K562 (cell line): ENCODE results near the gene SRSF6. TPM values are rescaled to one million over a fixed set of nuclear protein-coding genes. Genes with fewer than 3 reads are reported as not detected.

Experiments
- ATAC-seq: fragments of 200-7000 bp; cut with Tn5 transposase; 3 replicates; pipeline ENCODE4 v1.9.1; 2020; ENCODE audit warnings: moderate library complexity
- BruUV-seq: library from RNA; stranded (reverse); fragments of 400-500 nt; replicated peaks from 2 replicates; lab custom pipeline; 2021; lab: Mats Ljungman, UMichigan
- CTCF ChIA-PET: fragments of 300-600 bp; formaldehyde crosslinking; extraction: SDS; loops from one replicate; lab custom pipeline; 2021; ENCODE audit warnings: low intra/inter-chr PET ratio; lab: Yijun Ruan, JAX
- POLR2A ChIA-PET: fragments of 300-600, 350-650 bp; sonication (Branson Sonifier 250); formaldehyde crosslinking; extraction: SDS; loops from one replicate; lab custom pipeline; 2021; ENCODE audit warnings: antibody characterized with exemption, inconsistent platforms; lab: Yijun Ruan, JAX
- DNase-seq, 4 experiments: peaks; one replicate each; pipeline versions ENCODE4 v3.0.0 to v3.0.0-alpha.2; 2011 to 2018; ENCODE audit warnings: low spot score in 3 of 4, mixed read lengths in 3 of 4; ENCODE audit errors: extremely low read depth in 1 of 4
- FAIRE-seq: peaks from 2 replicates; lab custom pipeline; 2011; peaks lifted over from hg19 to GRCh38; lab: Jason Lieb, UNC
- H2AFZ ChIP-seq: 2 replicates; pipeline ENCODE4 v1.6.0; 2011; ENCODE audit warnings: low read depth, low read length, control low read depth, inconsistent platforms
- H3K27ac ChIP-seq: fragments of 200-600 bp; 3 replicates; pipeline ENCODE4 v1.8.0; 2011; ENCODE audit warnings: low read depth, mild to moderate bottlenecking, control low read depth, inconsistent platforms, low read length, moderate library complexity, mixed read lengths; ENCODE audit errors: extremely low read depth
- H3K27me3 ChIP-seq, 2 experiments: fragments of 300-600 bp in 1 of 2; 2 replicates in 1 of 2; 3 replicates in 1 of 2; pipeline versions ENCODE4 v1.6.0 to v1.8.0; 2011; ENCODE audit warnings: inconsistent platforms in 2 of 2, low read length in 2 of 2, mild to moderate bottlenecking in 1 of 2, mixed read lengths in 1 of 2, moderate library complexity in 1 of 2; ENCODE audit not compliant: control insufficient read depth in 2 of 2, insufficient read depth in 2 of 2
- H3K36me3 ChIP-seq: fragments of 300-600 bp; 3 replicates; pipeline ENCODE4 v1.8.0; 2011; ENCODE audit warnings: mild to moderate bottlenecking, low read length, inconsistent platforms; ENCODE audit not compliant: control insufficient read depth, insufficient read depth
- H3K4me1 ChIP-seq, 2 experiments: fragments of 200-600 bp in 1 of 2; replicated peaks in 1 of 2; 2 replicates in 1 of 2; 3 replicates in 1 of 2; pipeline versions ENCODE4 v1.5.1 to v1.8.0; 2011; ENCODE audit warnings: inconsistent platforms in 2 of 2, low read length in 2 of 2, mild to moderate bottlenecking in 1 of 2, mixed read lengths in 1 of 2, moderate library complexity in 1 of 2; ENCODE audit not compliant: control insufficient read depth in 2 of 2, insufficient read depth in 2 of 2
- H3K4me2 ChIP-seq: 2 replicates; pipeline ENCODE4 v1.6.1; 2011; ENCODE audit warnings: low read length, control low read depth, inconsistent platforms, mixed read lengths; ENCODE audit not compliant: insufficient read depth
- H3K4me3 ChIP-seq: fragments of 200-600 bp; sonication (generic), shearing (Covaris generic); 2 replicates; pipeline ENCODE4 v1.5.1; 2016; ENCODE audit warnings: control low read depth, inconsistent platforms
- H3K79me2 ChIP-seq: fragments of 200-600 bp; 3 replicates; pipeline ENCODE4 v1.8.0; 2011; ENCODE audit warnings: low read length, inconsistent platforms; ENCODE audit not compliant: control insufficient read depth, insufficient read depth
- H3K9ac ChIP-seq, 2 experiments: 2 replicates each; pipeline versions ENCODE4 v1.6.0 to v1.6.1; 2011; ENCODE audit warnings: low read depth in 2 of 2, low read length in 2 of 2, control low read depth in 1 of 2, inconsistent platforms in 1 of 2, mild to moderate bottlenecking in 1 of 2, mixed read lengths in 1 of 2; ENCODE audit not compliant: insufficient read depth in 1 of 2
- H3K9me1 ChIP-seq: one replicate; pipeline ENCODE4 v1.6.0; 2011; ENCODE audit warnings: inconsistent platforms, mild to moderate bottlenecking, low read length, moderate library complexity; ENCODE audit not compliant: control insufficient read depth, insufficient read depth
- H3K9me3 ChIP-seq: replicated peaks from 2 replicates; pipeline ENCODE4 v1.5.1; 2011; ENCODE audit warnings: low read depth, low read length, inconsistent platforms; ENCODE audit not compliant: control insufficient read depth, insufficient read depth
- H4K20me1 ChIP-seq: replicated peaks from 2 replicates; pipeline ENCODE4 v1.6.1; 2011; ENCODE audit warnings: low read length, inconsistent platforms, mixed read lengths; ENCODE audit not compliant: control insufficient read depth, insufficient read depth
- BMI1 ChIP-seq: fragments of 150-350 bp; IDR thresholded peaks from 2 replicates; pipeline ENCODE4 v1.6.1; 2014; ENCODE audit warnings: low read length
- CSDE1 ChIP-seq, 2 experiments: fragments of 450-650 bp; IDR thresholded peaks; 2 replicates each; pipeline ENCODE4 v1.6.1; 2016; ENCODE audit warnings: mild to moderate bottlenecking in 1 of 2
- ILK ChIP-seq: fragments of 450-650 bp; IDR thresholded peaks from 2 replicates; pipeline ENCODE4 v1.6.1; 2016; ENCODE audit warnings: missing genetic modification characterization, low read depth, mild to moderate bottlenecking, missing compliant biosample characterization, moderate library complexity, borderline replicate concordance
- RFX1 ChIP-seq: fragments of 450-650 bp; IDR thresholded peaks from 2 replicates; pipeline ENCODE4 v1.6.1; 2016; ENCODE audit warnings: mild to moderate bottlenecking, moderate library complexity
- YY1 ChIP-seq, 3 experiments: IDR thresholded peaks; 2 replicates each; pipeline ENCODE4 v1.6.1; 2011; ENCODE audit warnings: low read length in 2 of 3, mild to moderate bottlenecking in 2 of 3, moderate library complexity in 2 of 3, borderline replicate concordance in 1 of 3, control low read depth in 1 of 3, low read depth in 1 of 3; ENCODE audit not compliant: insufficient read depth in 3 of 3, insufficient replicate concordance in 2 of 3, control insufficient read depth in 1 of 3, insufficient read length in 1 of 3; ENCODE audit errors: extremely low read depth in 1 of 3
- WGBS: fragments of 100-300 bp; shearing (Covaris generic); methylation state at CpG from one replicate; pipeline ENCODE4 v1.1.6; 2016; ENCODE audit warnings: low coverage, mixed read lengths; ENCODE audit not compliant: insufficient coverage; ENCODE audit errors: missing lambda C conversion rate; 5-methylcytosine and 5-hydroxymethylcytosine counted together
- in situ Hi-C: fragments of 300-500 bp; cut with MboI; formaldehyde crosslinking; loops from 4 replicates; pipeline ENCODE4 v1.15.0; 2018; ENCODE audit warnings: inconsistent platforms, mixed read lengths
- intact Hi-C: fragments of 100-400 bp; cut with micrococcal nuclease; formaldehyde crosslinking; loops from 2 replicates; pipeline ENCODE4 v1.14.2; 2022
- polyA plus RNA-seq, 8 experiments: library from polyadenylated mRNA; depleted of rRNA in 4 of 8; stranded (reverse) in 5 of 8; unstranded in 3 of 8; fragments of >200 nt; fragmentation: Nextera tagmentation in 2 of 8; fragmentation: Illumina TruSeq in 1 of 8; extraction: Ambion mirVana in 2 of 8; extraction: Trizol in 1 of 8; gene quantifications; 2 replicates each; pipeline versions ENCODE4 v1.2.1 to v1.2.3, GENCODE V29; 2011 to 2014; ENCODE audit warnings: inconsistent platforms in 1 of 8, missing spikeins in 1 of 8
- total RNA-seq, 7 experiments: library from RNA; depleted of rRNA in 6 of 7; stranded (reverse); fragments of >200 nt in 6 of 7; fragmentation: Illumina TruSeq in 2 of 7; extraction: Trizol in 2 of 7; gene quantifications; 2 replicates each; pipeline versions ENCODE4 v1.2.1 to v1.2.3, GENCODE V29; 2011 to 2021; ENCODE audit warnings: low replicate concordance in 1 of 7
- TF ChIP-seq, protein P1 (sequence below): fragments of 150-350 bp; conservative IDR thresholded peaks from 2 replicates; pipeline ENCODE4 v1.6.1; 2014; ENCODE audit warnings: low read length

SRSF6 gene
- total and polyA plus RNA-seq, 9 of the 15 experiments (the other 6 are each of a cell fraction or from before 2014, with no cell fraction given) = 52.4 to 165 (median 117) TPM

DNA sequence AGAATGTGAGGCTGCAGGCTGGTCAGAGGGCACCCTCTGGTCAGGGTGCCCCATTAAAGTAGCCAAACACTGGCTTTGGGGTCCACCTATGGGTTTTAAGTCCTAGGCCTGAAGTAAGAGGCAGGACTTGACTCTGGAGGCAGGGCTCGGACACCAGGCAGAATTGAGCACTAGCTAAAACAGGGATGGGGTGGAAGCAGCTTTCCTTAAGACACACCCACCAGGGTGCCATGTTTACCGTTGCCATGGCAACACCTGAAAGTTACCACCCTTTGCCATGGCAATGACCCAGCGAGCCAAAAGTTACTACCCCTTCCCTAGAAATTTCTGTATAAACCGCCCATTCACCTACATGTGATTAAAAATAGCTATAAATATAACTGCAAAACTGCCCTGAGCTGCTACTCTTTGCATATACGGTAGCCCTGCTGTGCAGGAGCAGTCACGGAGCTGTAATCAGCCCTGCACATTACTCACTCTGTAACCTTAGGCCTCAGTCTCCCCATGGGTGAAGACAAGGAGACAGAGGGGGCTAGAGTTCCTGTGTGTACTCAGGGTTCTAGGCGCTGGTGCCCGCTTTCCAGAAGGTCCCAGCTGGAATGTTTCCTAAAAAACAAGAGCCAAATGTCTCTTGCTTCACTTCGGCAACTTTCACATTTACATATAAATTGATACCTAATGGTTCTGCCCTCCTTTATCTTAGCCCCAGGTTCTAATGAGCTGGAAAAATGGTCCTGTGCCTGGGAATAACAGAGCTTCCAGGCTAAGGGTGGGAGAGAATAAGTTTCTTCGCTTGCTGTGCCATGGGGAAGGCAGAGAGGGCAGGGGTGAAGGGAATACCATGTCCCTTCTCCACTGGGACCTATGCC, 27.2 kb upstream of the SRSF6 start:
- DNase-seq (no peak), FAIRE-seq (no peak), ATAC-seq (no peak; the same call in 2 of the 3 replicates)
- POLR2A ChIA-PET = interaction anchor here (0.6 to 1.9 kb wide), 4 partner anchors 10 to 27 kb away, joined by 3 to 14 read pairs (median 4); partner anchors contain the start of gene SRSF6
- BruUV-seq = no TSS peak
- Histone ChIP-seq H3K4me1 (peaks cover 0 to 12% of the 10 kb centered on the region in 2 experiments; a peak in 3 of 5 replicates), H3K9ac (no peak overlapping the region), H3K27ac (no peak overlapping the region), H3K9me1 (no peaks in the 10 kb centered on the region), H3K27me3 (peaks cover 0 to 15% of the 10 kb centered on the region in 2 experiments; a peak in 3 of 5 replicates), H3K4me2 (0 out of 2 replicates have a peak overlapping the region, but pooled peaks have one; percentile 11), H3K36me3 (no peaks in the 10 kb centered on the region), H2AFZ (no peak overlapping the region), H3K79me2 (no peaks in the 10 kb centered on the region), H4K20me1 (no peaks in the 10 kb centered on the region), H3K4me3 (no peak overlapping the region), H3K9me3 (no peaks in the 10 kb centered on the region)
- intact Hi-C loops = no loop called here
- TF ChIP-seq RFX1 = peak; percentile 96
- TF ChIP-seq, protein P1, sequence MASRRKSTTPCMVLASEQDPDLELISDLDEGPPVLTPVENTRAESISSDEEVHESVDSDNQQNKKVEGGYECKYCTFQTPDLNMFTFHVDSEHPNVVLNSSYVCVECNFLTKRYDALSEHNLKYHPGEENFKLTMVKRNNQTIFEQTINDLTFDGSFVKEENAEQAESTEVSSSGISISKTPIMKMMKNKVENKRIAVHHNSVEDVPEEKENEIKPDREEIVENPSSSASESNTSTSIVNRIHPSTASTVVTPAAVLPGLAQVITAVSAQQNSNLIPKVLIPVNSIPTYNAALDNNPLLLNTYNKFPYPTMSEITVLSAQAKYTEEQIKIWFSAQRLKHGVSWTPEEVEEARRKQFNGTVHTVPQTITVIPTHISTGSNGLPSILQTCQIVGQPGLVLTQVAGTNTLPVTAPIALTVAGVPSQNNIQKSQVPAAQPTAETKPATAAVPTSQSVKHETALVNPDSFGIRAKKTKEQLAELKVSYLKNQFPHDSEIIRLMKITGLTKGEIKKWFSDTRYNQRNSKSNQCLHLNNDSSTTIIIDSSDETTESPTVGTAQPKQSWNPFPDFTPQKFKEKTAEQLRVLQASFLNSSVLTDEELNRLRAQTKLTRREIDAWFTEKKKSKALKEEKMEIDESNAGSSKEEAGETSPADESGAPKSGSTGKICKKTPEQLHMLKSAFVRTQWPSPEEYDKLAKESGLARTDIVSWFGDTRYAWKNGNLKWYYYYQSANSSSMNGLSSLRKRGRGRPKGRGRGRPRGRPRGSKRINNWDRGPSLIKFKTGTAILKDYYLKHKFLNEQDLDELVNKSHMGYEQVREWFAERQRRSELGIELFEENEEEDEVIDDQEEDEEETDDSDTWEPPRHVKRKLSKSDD = peak; percentile 82
- peak; percentile 75; the same call in 1 of the 2 replicates for TF ChIP-seq BMI1
- TF ChIP-seq ILK (tag) = no peak
- peak in 1 of 2 experiments; percentile 51; a peak in 1 of 4 replicates for TF ChIP-seq CSDE1 (IDR thresholded peaks at IDR 0.05)
- peak in 1 of 3 experiments; percentile 35 for TF ChIP-seq YY1 (IDR thresholded peaks at IDR 0.05; ENCODE audit: borderline replicate concordance in 1 of 3, control insufficient read depth in 1 of 3, extremely low read depth in 1 of 3, insufficient read depth in 3 of 3, insufficient read length in 1 of 3, insufficient replicate concordance in 2 of 3, low read depth in 1 of 3, low read length in 2 of 3)
- CTCF ChIA-PET = no interaction called here
- WGBS = 11% methylated on average over 10 of the region's 10 CpGs
- in situ Hi-C loops = no loop called here
